Measurements from ENCODE around the gene AK5.

- no peak for TF ChIP-seq CTCF (IDR thresholded peaks at IDR 0.05; ENCODE audit: low read depth, low read length)
- TF ChIP-seq EZH2phosphoT487 (IDR thresholded peaks at IDR 0.05; ENCODE audit: low read depth): no peak
Observed at GRCh38 chr1:77592906-77593305, 311.1 kb downstream of the AK5 start.

Measured in OCI-LY3 (cell line).